NCI-H526 (cell line): ENCODE measurements around the gene ZFP1.
"Not testable (repeated sequence)": the region's sequence is repeated elsewhere in the genome, so short reads cannot be mapped to it uniquely, and the experiment has no call there.

Experiments used
- DNase-seq, 2 experiments: peaks; one replicate each; lab custom pipeline; 2025; lab: John Stamatoyannopoulos, UW

The ZFP1 gene

GRCh38 chr16:75204410-75204758 is 56.1 kb downstream of the ZFP1 start:
- DNase-seq = no peak

GRCh38 chr16:75204905-75205304 is 56.6 kb downstream of the ZFP1 start:
- DNase-seq = not testable (repeated sequence)

DNA sequence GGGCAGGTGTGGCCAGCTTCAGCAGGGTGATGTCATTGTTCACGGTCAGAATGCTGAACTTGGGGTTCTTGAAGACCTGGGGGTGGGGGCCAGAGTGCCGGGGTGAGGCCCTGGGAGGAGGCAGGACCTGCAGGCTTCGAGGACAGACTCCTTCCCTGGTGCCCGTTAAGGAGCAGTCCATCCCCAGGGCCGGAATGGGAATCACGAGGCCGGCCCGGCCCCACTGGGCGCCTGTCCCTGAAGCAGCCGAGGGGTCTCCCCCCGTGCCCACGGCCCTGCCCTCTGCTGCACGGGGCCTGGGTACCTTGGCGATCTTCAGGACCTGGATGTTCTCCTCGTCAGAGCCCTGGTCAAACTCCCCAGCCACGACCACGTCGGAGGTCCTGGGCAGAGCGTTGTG is 57.1 kb downstream of the ZFP1 start:
- DNase-seq = not testable (repeated sequence)

DNA sequence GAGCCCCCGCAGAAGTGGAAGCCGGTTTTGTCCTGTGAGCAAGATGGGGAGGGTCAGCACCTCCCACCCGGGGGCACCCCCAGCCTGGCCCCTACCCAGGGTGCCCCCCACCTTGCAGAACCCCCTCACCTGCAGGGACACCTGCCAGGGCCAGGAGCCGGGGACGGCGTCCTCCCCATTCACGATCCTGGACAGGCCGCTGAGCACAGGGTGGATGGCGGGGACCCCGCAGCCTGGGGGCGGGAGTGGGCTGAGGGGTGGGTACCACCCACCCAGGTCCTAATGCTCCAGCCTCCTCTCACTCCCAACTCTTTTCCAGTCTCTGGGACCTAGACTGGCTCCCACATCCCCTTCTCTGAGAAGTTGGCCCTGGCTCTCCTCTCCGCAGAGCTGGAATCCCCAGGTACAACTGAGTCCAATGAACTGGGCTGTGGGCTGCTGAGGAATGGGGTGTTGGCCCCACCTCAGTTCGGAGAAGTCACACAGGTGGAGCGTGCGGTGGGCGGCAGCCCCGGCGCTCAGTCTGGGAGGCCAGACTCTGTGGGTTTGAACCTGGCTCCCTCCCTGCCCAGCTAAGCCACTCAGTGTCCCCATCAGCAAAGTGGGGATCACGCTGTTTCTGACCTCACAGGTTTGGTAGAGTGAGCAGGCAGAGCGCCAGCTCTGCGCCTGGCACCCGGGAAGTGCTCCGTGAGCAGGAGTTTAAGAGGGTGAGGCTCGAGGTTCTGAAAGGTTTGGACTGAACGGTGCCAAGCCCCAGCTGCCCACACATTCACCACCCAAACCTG is 57.8 kb downstream of the ZFP1 start:
- not testable (repeated sequence) for DNase-seq

DNA sequence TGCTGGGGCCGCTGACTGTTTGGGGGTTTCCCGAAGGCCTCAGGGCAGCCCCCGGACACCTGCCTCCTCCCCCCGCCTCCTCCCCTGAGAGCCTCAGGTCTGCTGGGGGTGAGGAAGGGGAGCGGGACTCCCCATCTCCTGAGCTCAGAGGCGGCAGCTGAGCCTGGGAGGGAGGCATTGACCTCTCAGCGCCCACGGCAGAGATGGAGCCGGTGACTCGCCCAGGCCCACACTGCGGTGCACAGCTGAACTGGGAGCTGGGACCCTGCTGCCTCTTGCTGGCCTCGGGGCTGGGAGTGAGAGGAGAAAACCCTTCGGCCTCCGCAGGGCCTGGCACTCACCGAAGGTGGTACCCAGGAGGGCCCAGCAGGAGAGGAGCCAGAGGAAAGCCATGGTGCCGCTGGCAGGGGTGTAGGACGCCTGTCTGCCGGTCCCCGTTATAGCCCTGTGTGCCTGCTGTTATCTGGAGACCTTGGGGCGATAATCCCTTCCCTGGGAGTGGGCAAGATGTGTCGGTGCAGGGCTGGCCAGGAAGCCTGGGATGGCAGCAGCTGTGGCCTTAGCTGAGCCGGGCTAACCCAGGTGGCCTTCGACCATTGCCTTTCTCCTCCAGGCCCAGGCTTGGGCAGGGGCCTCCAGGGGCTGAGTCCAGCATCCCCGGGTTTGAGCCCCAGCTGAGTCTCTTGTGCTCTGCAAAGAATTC is 58.6 kb downstream of the ZFP1 start, which contains the start of gene CTRB2:
TSS of gene CTRB2 (minus strand) at position 413 of the 703 bp plus-strand sequence. CDS start at position 393, 20 bp downstream.
- DNase-seq = no peak

GRCh38 chr16:75207831-75208230 is 59.5 kb downstream of the ZFP1 start:
- DNase-seq = no peak

- DNase-seq = no peak
These were observed 60.0 kb downstream of the ZFP1 start for GRCh38 chr16:75208242-75208825.

DNA sequence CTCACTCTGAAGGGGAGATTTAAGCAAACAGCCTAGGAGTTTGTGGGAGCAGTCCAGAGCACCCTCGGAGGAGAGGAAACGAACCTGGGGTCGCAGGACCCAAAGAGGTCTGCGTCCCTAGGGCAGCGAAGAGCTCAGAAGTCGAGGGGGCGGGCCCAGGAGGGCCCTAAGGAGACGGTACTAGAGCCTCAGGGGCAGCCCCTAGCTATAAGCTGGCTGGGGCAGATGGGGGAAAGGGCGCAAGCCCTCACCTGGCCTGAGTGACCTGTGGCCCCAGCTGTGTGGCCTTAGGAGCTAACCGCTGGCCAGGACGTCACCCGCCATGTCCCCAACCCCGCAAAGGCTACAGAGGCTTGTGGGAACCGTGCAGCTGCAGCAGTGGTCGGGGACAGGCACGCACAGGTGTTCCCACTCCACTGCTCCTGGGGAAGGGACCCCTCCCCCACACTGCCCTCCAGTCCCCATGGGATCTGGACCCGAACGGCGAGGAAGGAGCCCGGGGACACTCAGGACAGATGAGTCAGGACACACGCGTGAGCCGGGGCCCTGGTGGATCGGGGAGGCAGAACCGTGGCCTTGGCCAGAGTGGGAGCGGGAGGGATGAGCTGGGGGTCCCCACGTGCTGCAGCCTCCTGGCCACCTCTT is 60.7 kb downstream of the ZFP1 start:
- DNase-seq = no peak

GRCh38 chr16:75209514-75209913 is 61.2 kb downstream of the ZFP1 start:
- not testable (repeated sequence) for DNase-seq

DNA sequence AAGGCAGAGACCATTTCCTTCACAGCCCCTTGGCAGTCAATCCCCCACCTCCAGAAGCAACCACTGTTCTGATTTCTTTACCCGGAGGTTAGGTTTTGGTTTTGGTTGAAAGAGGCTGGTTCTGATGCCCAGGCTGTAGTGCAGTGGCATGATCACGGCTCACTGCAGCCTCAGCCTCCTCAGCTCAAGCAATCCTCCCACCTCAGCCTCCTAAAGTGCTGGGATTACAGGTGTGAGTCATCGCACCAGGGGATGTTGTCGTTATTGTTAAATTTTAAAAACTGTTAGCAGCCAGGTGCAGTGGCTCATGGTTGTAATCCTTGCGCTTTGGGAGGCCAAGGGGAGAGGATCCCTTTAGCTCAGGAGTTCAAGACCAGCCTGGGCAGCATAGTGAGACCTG is 61.6 kb downstream of the ZFP1 start:
- no peak for DNase-seq

DNA sequence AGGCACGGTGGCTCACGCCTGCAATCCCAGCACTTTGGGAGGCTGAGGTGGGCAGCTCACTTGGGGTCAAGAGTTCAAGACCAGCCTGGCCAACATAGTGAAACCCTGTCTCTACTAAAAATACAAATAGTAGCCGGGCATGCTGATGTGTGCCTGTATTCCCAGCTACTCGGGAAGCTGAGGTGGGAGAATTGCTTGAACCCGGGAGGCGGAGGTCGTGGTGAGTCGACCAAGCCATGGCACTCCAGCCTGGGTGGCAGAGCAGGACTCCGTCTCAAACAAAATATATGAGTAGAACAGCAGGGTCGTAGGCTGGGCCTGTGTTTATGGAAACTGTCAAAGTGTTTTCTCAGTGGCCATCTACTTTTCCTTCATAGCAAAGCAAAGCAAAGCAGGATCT is 63.0 kb downstream of the ZFP1 start:
- not testable (repeated sequence) for DNase-seq

- DNase-seq = no peak
These were observed 67.8 kb downstream of the ZFP1 start for GRCh38 chr16:75216127-75216526.

- DNase-seq = no peak
These were observed 68.3 kb downstream of the ZFP1 start for GRCh38 chr16:75216576-75216975.

DNA sequence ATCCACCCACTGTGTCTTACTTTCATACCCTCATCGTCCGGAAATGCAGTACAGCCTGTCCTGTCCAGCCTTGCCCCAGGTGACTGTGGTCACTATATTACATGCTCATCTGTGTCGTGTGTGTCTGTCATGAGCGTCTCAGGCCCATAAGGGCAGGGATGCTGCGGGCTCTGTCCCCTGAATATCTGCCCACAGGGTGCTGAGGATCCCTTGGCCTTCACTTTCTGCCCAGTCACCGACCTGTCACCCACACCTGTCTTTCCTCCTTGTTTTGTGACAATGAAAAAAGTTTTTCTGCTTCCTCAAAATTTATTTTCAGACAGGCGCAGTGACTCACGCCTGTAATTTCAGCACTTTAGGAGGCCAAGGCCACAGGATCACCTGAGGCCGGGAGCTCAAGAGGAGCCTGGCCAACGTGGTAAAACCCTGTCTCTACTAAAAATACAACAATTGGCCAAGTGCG is 69.1 kb downstream of the ZFP1 start:
- DNase-seq = no peak

GRCh38 chr16:75218256-75219076 is 70.1 kb downstream of the ZFP1 start, which contains the start of gene CTRB1:
CTRB1 (plus strand) TSS chr16:75218988; CDS start chr16:75219008, 20 bp downstream.
- DNase-seq = no peak

DNA sequence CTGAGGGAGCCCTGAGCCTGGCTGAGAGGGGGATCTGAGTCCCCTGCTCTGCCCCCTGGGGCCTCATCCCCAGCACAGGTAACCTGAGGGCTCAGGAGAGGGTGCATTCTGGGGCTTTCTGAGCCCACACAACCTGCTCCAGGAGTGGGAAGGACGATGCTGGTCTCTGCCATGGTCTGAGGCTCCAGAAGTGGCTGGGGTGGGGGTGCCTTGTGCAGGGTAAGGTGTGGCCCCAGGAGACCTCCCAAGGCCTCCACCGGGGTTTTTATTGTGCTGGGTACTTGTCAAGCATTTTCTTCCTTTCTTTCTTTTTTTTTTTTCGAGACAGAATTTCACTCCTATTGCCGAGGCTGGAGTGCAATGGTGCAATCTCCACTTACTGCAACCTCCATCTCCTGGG is 70.8 kb downstream of the ZFP1 start:
- no peak for DNase-seq

DNA sequence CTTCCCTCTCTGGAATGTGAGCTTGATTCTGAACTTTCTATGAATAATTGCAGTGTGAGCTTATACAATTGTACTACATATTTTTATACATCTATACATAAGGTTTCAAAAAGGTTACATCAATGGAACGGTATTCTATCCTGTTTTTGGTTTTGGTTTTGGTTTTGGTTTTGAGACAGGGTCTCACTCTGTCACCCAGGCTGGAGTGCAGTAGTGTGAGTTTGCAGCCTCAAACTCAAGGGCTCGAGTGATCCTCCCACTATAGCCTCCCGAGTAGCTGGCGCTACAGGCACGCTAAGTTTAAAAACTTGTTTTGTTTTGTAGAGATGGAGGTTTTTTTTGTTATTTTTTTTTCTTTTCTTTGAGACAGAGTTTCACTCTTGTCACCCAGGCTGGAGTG is 71.5 kb downstream of the ZFP1 start:
- no peak for DNase-seq
